Uterus (tissue), 4 donors: ENCODE data around the gene NCAM2. TPM values are rescaled to one million over a fixed set of nuclear protein-coding genes. Genes with fewer than 3 reads are reported as not detected.

Experiments used
- DNase-seq, 2 donors: peaks; one replicate each; pipeline ENCODE4 v3.0.0-alpha.2; 2019 to 2020
- H3K27ac ChIP-seq, 2 donors: fragments of 200-600 bp; sonication (generic); 1 replicate in 1 of 2; 2 replicates in 1 of 2; pipeline ENCODE4 v1.5.1; 2016 to 2018
- H3K27me3 ChIP-seq, 2 donors: fragments of 200-600 bp; sonication (generic); one replicate each; pipeline ENCODE4 v1.5.1; 2018 to 2019; ENCODE audit warnings: control low read depth in 1 of 2
- H3K36me3 ChIP-seq, 2 donors: fragments of 200-600 bp; sonication (generic); one replicate each; pipeline ENCODE4 v1.5.1; 2019; ENCODE audit warnings: control low read depth in 1 of 2
- H3K4me1 ChIP-seq, 2 donors: fragments of 200-600 bp; sonication (generic); one replicate each; pipeline ENCODE4 v1.5.1; 2018 to 2019; ENCODE audit warnings: control low read depth in 1 of 2
- H3K4me3 ChIP-seq, 2 donors: fragments of 200-600 bp; sonication (generic); 1 replicate in 1 of 2; 2 replicates in 1 of 2; pipeline ENCODE4 v1.5.1; 2018 to 2019; ENCODE audit warnings: mild to moderate bottlenecking in 1 of 2
- H3K9me3 ChIP-seq, 2 donors: fragments of 200-600 bp; sonication (generic); one replicate each; pipeline ENCODE4 v1.5.1; 2019; ENCODE audit warnings: control low read depth in 1 of 2
- POLR2A ChIP-seq, 2 donors: fragments of 450-650 bp; IDR thresholded peaks; one replicate each; pipeline ENCODE4 v1.6.1; 2016; ENCODE audit warnings: antibody characterized with exemption in 2 of 2, mild to moderate bottlenecking in 1 of 2, moderate library complexity in 1 of 2
- intact Hi-C: fragments of 100-400 bp; cut with DNase I; formaldehyde crosslinking; loops from one replicate; pipeline ENCODE4 v1.15.1; 2023; ENCODE audit warnings: low total_unique reads
- total RNA-seq, 4 donors: library from RNA; depleted of rRNA in 3 of 4; stranded (reverse); fragments of >200 nt in 3 of 4; gene quantifications; one replicate each; pipeline versions ENCODE4 v1.1.0 to v1.2.4, GENCODE V29; 2014 to 2023
- TF ChIP-seq, protein P1 (sequence below), 4 experiments: fragments of 200-600 bp in 2 of 4; fragments of 450-650 bp in 2 of 4; sonication (generic) in 2 of 4; IDR thresholded peaks; one replicate each; pipeline ENCODE4 v1.5.1; 2016 to 2019; ENCODE audit warnings: antibody characterized with exemption in 4 of 4, mild to moderate bottlenecking in 2 of 4, moderate library complexity in 1 of 4
- donor health status: DM: yes; HTN: yes; CAD: no.

The NCAM2 gene
- total RNA-seq, 4 donors from 2014 or later: 1.2 to 214 (median 26.1) TPM

DNA sequence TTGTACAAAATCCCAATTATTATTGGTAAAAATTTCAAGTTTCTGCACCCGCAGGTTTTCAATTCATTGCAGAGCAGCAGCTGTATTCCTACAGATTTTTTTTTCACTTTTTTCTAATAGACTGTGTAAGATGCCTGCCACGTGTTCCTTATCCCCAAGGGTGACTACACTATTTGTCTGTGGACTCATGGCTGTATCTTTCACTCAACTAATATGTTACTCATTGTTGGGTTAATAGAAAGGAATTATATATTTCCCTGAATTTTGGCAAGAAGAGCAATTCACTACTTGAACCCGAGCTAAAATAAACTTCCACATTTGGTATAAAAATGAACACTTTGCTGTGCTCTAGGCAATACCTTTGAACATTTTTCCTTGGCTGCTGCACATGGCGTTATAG lies 158.7 kb downstream of the NCAM2 start:
- TF ChIP-seq POLR2A (IDR thresholded peaks at IDR 0.05): no peak
- TF ChIP-seq, protein P1, sequence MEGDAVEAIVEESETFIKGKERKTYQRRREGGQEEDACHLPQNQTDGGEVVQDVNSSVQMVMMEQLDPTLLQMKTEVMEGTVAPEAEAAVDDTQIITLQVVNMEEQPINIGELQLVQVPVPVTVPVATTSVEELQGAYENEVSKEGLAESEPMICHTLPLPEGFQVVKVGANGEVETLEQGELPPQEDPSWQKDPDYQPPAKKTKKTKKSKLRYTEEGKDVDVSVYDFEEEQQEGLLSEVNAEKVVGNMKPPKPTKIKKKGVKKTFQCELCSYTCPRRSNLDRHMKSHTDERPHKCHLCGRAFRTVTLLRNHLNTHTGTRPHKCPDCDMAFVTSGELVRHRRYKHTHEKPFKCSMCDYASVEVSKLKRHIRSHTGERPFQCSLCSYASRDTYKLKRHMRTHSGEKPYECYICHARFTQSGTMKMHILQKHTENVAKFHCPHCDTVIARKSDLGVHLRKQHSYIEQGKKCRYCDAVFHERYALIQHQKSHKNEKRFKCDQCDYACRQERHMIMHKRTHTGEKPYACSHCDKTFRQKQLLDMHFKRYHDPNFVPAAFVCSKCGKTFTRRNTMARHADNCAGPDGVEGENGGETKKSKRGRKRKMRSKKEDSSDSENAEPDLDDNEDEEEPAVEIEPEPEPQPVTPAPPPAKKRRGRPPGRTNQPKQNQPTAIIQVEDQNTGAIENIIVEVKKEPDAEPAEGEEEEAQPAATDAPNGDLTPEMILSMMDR (IDR thresholded peaks at IDR 0.05): no peak
- H3K36me3 ChIP-seq: no peaks in the 10 kb centered on the region
- no peak overlapping the region for H3K4me3 ChIP-seq
- intact Hi-C loops: no loop called here
- H3K27ac ChIP-seq: no peak overlapping the region
- no peaks in the 10 kb centered on the region for H3K4me1 ChIP-seq
- DNase-seq: no peak
- no peaks in the 10 kb centered on the region for H3K27me3 ChIP-seq
- no peaks in the 10 kb centered on the region for H3K9me3 ChIP-seq

- no peak for DNase-seq
Observed at GRCh38 chr21:21158376-21158918, 160.2 kb downstream of the NCAM2 start.

DNA sequence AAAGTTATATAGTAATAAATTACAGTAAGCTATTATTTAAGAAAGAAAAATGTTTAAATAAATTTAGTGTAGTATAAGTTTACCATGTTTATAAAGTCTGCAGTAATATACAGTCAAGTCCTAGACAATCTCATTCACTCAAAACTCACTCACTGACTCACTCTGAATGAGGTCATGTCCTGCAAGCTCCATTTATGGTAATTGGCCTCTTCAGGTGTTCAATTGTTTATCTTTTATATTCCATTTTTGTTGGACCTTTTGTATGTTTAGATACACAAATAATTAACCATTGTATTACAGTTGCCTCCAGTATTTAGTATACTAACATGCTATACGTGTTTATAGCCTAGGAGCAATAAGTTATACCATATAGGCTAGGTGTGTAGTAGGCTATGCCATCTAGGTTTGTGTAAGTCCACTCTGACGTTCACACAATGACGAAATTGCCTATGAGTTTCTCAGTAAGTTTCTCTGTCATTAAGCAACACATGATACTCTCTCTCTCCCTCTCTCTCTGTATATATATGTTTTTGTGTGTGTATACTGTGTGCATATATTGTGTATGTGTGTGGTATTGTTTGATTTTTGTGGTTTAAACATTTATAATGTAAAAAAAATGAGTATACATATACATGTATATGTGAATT lies 161.2 kb downstream of the NCAM2 start:
- H3K9me3 ChIP-seq: no peaks in the 10 kb centered on the region
- no peak overlapping the region for H3K27ac ChIP-seq
- no peaks in the 10 kb centered on the region for H3K4me1 ChIP-seq
- no peaks in the 10 kb centered on the region for H3K27me3 ChIP-seq
- TF ChIP-seq, protein P1 (IDR thresholded peaks at IDR 0.05): no peak
- no peak for TF ChIP-seq POLR2A (IDR thresholded peaks at IDR 0.05)
- no peak for DNase-seq
- intact Hi-C loops: no loop called here
- H3K36me3 ChIP-seq: no peaks in the 10 kb centered on the region
- H3K4me3 ChIP-seq: no peak overlapping the region

More at GRCh38 chr21:21158376-21158918, 160.2 kb downstream of the NCAM2 start:
- TF ChIP-seq, protein P1 (IDR thresholded peaks at IDR 0.05): no peak
- no peak for TF ChIP-seq POLR2A (IDR thresholded peaks at IDR 0.05)
- no peaks in the 10 kb centered on the region for H3K4me1 ChIP-seq
- no peak overlapping the region for H3K4me3 ChIP-seq
- no peaks in the 10 kb centered on the region for H3K27me3 ChIP-seq
- no peak overlapping the region for H3K27ac ChIP-seq
- no peaks in the 10 kb centered on the region for H3K9me3 ChIP-seq
- intact Hi-C loops: no loop called here
- no peaks in the 10 kb centered on the region for H3K36me3 ChIP-seq

- Histone ChIP-seq H3K4me3 (no peak overlapping the region), H3K27ac (no peak overlapping the region), H3K27me3 (no peaks in the 10 kb centered on the region), H3K36me3 (no peaks in the 10 kb centered on the region), H3K4me1 (no peaks in the 10 kb centered on the region), H3K9me3 (no peaks in the 10 kb centered on the region)
- DNase-seq: no peak
- TF ChIP-seq, protein P1 (IDR thresholded peaks at IDR 0.05): no peak
- TF ChIP-seq POLR2A (IDR thresholded peaks at IDR 0.05): no peak
- intact Hi-C loops: loop anchor here (5.0 kb wide), 1 partner anchor 35 kb away; no protein-coding TSS in a partner anchor
Observed at GRCh38 chr21:21162786-21163185, 164.6 kb downstream of the NCAM2 start.

- DNase-seq: peak in 1 of 2 donors; percentile 24
- TF ChIP-seq, protein P1 (IDR thresholded peaks at IDR 0.05): peak in 3 of 4 experiments; percentile 28 to 52 (median 33)
- TF ChIP-seq POLR2A (IDR thresholded peaks at IDR 0.05): no peak
- H3K27ac ChIP-seq: no peak overlapping the region
- H3K9me3 ChIP-seq: no peaks in the 10 kb centered on the region
- H3K4me3 ChIP-seq: no peak overlapping the region
- no peaks in the 10 kb centered on the region for H3K27me3 ChIP-seq
- intact Hi-C loops: loop anchor here (5.0 kb wide), 1 partner anchor 37 kb away; no protein-coding TSS in a partner anchor
- H3K4me1 ChIP-seq: no peaks in the 10 kb centered on the region
- H3K36me3 ChIP-seq: no peaks in the 10 kb centered on the region
Observed at GRCh38 chr21:21163904-21164303, 165.7 kb downstream of the NCAM2 start.
